HG02885 (cell line): Measurements from ENCODE around the gene CHD2.

Experiments
- ATAC-seq: cut with Tn5 transposase; IDR thresholded peaks from one replicate; pipeline ENCODE4 v1.9.1; 2021; ENCODE audit warnings: mild to moderate bottlenecking; ENCODE audit not compliant: unreplicated experiment, poor library complexity

Gene CHD2

DNA sequence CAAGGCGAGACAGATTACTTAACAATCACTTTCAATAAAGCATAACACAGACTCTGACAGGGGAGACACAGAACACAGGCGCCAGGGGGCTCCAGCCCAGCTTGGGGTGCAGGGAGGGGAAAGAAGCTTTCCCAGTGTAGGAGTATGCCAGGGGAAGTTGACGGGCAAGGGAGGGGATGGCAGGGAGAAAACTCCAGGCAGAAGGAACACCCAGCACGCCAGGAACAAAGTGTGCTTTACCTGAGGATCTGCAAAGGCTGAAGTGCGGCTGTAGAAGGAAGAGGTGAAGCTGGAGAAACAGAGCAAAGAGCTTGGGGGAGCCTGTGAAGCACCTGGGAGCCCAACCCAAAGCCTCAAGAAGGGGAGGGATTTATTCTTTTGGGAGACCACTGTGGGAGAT is 176.8 kb downstream of the CHD2 start:
- ATAC-seq, result no peak
